GM23338 (cell line): Measurements from ENCODE around the gene TMEM135. TPM values are rescaled to one million over a fixed set of nuclear protein-coding genes. Genes with fewer than 3 reads are reported as not detected.
A peak's percentile ranks its signal among the peaks of the same experiment; 100 is the strongest.

Experiments
- ATAC-seq: fragments of 200-7000 bp; cut with Tn5 transposase; 3 replicates; pipeline ENCODE4 v1.9.1; 2020
- DNase-seq: peaks from one replicate; pipeline ENCODE4 v3.0.0-alpha.2; 2015; ENCODE audit warnings: low spot score
- H2AFZ ChIP-seq: fragments of 200-600 bp; sonication (generic); 2 replicates; pipeline ENCODE4 v1.8.0; 2016; ENCODE audit warnings: antibody characterized with exemption, mild to moderate bottlenecking, moderate library complexity
- H3F3A ChIP-seq: fragments of 200-600 bp; sonication (generic); replicated peaks from 2 replicates; pipeline ENCODE4 v1.8.0; 2017; ENCODE audit warnings: antibody characterized with exemption, mixed run types, low read depth
- H3K27ac ChIP-seq: fragments of 200-600 bp; sonication (generic); 2 replicates; pipeline ENCODE4 v1.6.1; 2016; ENCODE audit warnings: low read depth
- H3K27me3 ChIP-seq: fragments of 200-600 bp; sonication (generic); 2 replicates; pipeline ENCODE4 v1.8.0; 2016; ENCODE audit warnings: mild to moderate bottlenecking, mixed run types, moderate library complexity; ENCODE audit not compliant: insufficient read depth
- H3K36me3 ChIP-seq: fragments of 200-600 bp; sonication (generic); 2 replicates; pipeline ENCODE4 v1.8.0; 2016; ENCODE audit warnings: mild to moderate bottlenecking; ENCODE audit not compliant: insufficient read depth
- H3K4me1 ChIP-seq: fragments of 200-600 bp; sonication (generic); 2 replicates; pipeline ENCODE4 v1.8.0; 2016; ENCODE audit warnings: mild to moderate bottlenecking, moderate library complexity; ENCODE audit not compliant: insufficient read depth
- H3K4me2 ChIP-seq: fragments of 200-600 bp; sonication (generic); 2 replicates; pipeline ENCODE4 v1.7.1; 2017; ENCODE audit warnings: mixed run types
- H3K4me3 ChIP-seq: fragments of 200-600 bp; sonication (generic); 2 replicates; pipeline ENCODE4 v1.6.1; 2016; ENCODE audit warnings: mixed run types
- H3K79me2 ChIP-seq: fragments of 200-600 bp; sonication (generic); replicated peaks from 2 replicates; pipeline ENCODE4 v1.8.0; 2017; ENCODE audit warnings: mild to moderate bottlenecking; ENCODE audit not compliant: insufficient read depth
- H3K9me2 ChIP-seq: fragments of 200-600 bp; sonication (generic); 2 replicates; pipeline ENCODE4 v1.8.0; 2017; ENCODE audit not compliant: insufficient read depth
- H4K20me1 ChIP-seq: fragments of 200-600 bp; sonication (generic); replicated peaks from 2 replicates; pipeline ENCODE4 v1.8.0; 2017; ENCODE audit warnings: mild to moderate bottlenecking; ENCODE audit not compliant: insufficient read depth
- H3K27ac Mint-ChIP-seq: 2 replicates; pipeline ENCODE4 v1.8.0; 2020; ENCODE audit warnings: inconsistent platforms, mild to moderate bottlenecking, moderate library complexity, mixed read lengths
- H3K27me3 Mint-ChIP-seq: 3 replicates; pipeline ENCODE4 v1.8.0; 2022; ENCODE audit warnings: low read depth, mild to moderate bottlenecking, moderate library complexity, mixed read lengths, inconsistent platforms; ENCODE audit not compliant: insufficient read depth, poor library complexity
- H3K36me3 Mint-ChIP-seq: 3 replicates; pipeline ENCODE4 v1.8.0; 2021; ENCODE audit warnings: low read depth, mild to moderate bottlenecking, inconsistent platforms, moderate library complexity, mixed read lengths
- H3K4me1 Mint-ChIP-seq: 3 replicates; pipeline ENCODE4 v1.8.0; 2020; ENCODE audit warnings: mild to moderate bottlenecking, inconsistent platforms, mixed read lengths
- H3K4me3 Mint-ChIP-seq: 3 replicates; pipeline ENCODE4 v1.8.0; 2021; ENCODE audit warnings: moderate library complexity, mild to moderate bottlenecking, inconsistent platforms, mixed read lengths
- H3K9me3 Mint-ChIP-seq: 3 replicates; pipeline ENCODE4 v1.8.0; 2020; ENCODE audit warnings: moderate library complexity, mild to moderate bottlenecking, inconsistent platforms, mixed read lengths
- EZH2 ChIP-seq: fragments of 200-600 bp; sonication (generic); IDR thresholded peaks from one replicate; pipeline ENCODE4 v1.8.0; 2017; ENCODE audit warnings: antibody characterized with exemption, mild to moderate bottlenecking, low read depth; ENCODE audit not compliant: unreplicated experiment
- NANOG ChIP-seq: IDR thresholded peaks from 2 replicates; pipeline ENCODE4 v1.6.1; 2016; ENCODE audit warnings: antibody characterized with exemption, borderline replicate concordance
- STAT1 ChIP-seq: IDR thresholded peaks from one replicate; pipeline ENCODE4 v1.6.1; 2016; ENCODE audit warnings: antibody characterized with exemption; ENCODE audit not compliant: unreplicated experiment
- ZNF331 ChIP-seq: fragments of 250-450 bp; sonication (Bioruptor Pico); IDR thresholded peaks from 2 replicates; pipeline ENCODE4 v1.5.0; 2020; ENCODE audit warnings: low read depth, mild to moderate bottlenecking, moderate library complexity
- ZNF462 ChIP-seq: fragments of 250-450 bp; sonication (Bioruptor Pico); IDR thresholded peaks from 2 replicates; pipeline ENCODE4 v1.5.0; 2020; ENCODE audit warnings: mild to moderate bottlenecking, moderate library complexity
- polyA plus RNA-seq: library from polyadenylated mRNA; unstranded; fragments of >200 nt; fragmentation: Nextera tagmentation; extraction: Ambion mirVana; gene quantifications from 2 replicates; pipeline ENCODE4 v1.2.1, GENCODE V29; 2016
- total RNA-seq: library from RNA; depleted of rRNA; stranded (reverse); fragments of >200 nt; shearing (Covaris generic); gene quantifications from 2 replicates; pipeline ENCODE4 v1.2.3, GENCODE V29; 2014
- TF ChIP-seq, protein P1 (sequence below): IDR thresholded peaks from 2 replicates; pipeline ENCODE4 v1.6.1; 2016; ENCODE audit warnings: antibody characterized with exemption

The TMEM135 gene
- total and polyA plus RNA-seq, 2 experiments from 2014 or later, result 23.4 to 49.9 TPM

DNA sequence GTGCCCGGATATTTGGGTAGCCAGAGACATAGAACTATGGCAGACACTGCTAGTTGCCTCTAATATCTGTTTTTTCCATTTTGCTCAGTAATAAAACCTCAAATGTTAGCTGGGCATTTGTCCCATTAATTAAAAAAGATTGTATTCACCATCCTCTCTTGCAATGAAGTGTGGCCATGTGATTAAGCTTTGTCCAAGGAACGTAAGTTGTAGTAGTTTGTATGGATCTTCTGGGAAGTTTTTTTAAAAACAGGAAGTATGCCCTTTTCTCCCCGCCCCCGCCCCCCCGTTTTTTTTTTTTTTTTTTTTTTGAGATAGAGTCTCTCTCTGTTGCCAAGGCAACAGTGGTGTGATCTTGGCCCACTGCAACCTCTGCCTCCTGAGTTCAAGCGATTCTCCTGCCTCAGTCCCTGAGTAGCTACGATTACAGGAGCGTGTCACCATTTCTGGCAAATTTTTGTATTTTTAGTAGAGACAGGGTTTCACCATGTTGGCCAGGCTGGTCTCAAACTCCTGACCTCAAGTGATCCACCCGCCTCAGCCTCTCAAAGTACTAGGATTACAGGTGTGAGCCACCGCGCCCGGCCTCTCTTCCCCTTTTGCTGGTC lies 1.7 kb upstream of the TMEM135 start:
- peaks cover 52% of the 10 kb centered on the region for H3K4me1 ChIP-seq
- Mint-ChIP-seq H3K4me1 (peaks cover 49% of the 10 kb centered on the region), H3K27ac (no peak overlapping the region), H3K9me3 (no peaks in the 10 kb centered on the region), H3K27me3 (peaks cover 10% of the 10 kb centered on the region), H3K36me3 (no peaks in the 10 kb centered on the region), H3K4me3 (0 out of 3 replicates have a peak overlapping the region, but pooled peaks have one; percentile 95)
- TF ChIP-seq ZNF331 (no peak), EZH2 (no peak), STAT1 (no peak)
- H4K20me1 ChIP-seq, result no peaks in the 10 kb centered on the region; the same call in 1 of the 2 replicates
- 0 out of 2 replicates have a peak, but pooled peaks cover 4% of the 10 kb centered on the region for H3F3A ChIP-seq
- ATAC-seq, result no peak
- peaks cover 28% of the 10 kb centered on the region for H3K79me2 ChIP-seq
- H3K27ac ChIP-seq, result no peak overlapping the region
- DNase-seq, result no peak
- H3K27me3 ChIP-seq, result no peaks in the 10 kb centered on the region
- no peaks in the 10 kb centered on the region for H3K36me3 ChIP-seq
- H3K9me2 ChIP-seq, result no peaks in the 10 kb centered on the region
- H2AFZ ChIP-seq, result no peak overlapping the region; the same call in 1 of the 2 replicates
- no peak overlapping the region for H3K4me3 ChIP-seq
- H3K4me2 ChIP-seq, result peak overlapping the region; percentile 83; the same call in 1 of the 2 replicates

DNA sequence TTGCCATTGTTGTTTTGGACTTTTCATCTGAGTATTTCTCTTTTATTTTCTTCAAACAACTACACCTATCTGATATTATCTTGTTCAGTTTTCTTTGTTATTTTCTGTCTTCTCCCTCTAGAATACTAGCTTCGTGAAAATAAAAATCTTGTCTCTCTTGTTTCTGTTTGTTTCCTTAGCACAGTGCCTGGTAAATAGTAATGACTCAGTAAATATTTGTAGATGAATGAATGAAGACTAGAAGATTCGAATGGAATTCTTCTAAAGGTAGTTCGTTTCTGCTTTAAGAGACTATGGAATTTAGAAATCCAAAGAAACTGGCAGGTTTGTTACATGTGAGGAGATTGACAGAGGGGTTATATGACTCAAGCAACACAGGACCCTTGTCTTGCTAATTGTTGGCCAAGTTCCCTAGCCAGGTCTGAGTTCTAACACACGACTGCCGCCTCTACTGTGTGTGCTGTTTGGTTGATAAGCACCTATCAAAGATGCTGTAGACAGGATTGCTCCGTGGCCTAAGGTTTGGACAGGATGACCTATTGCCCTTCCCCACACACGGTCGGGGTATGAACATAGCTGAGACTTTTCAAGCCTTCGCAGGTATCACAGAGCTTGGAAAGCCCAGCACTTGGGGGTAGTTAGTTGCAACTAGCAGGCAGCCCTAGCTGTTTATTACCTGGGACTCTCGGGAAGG lies 831 bp upstream of the TMEM135 start:
- Histone ChIP-seq H3K4me2 (peak overlapping the region; percentile 83), H3K79me2 (peaks cover 36% of the 10 kb centered on the region), H3K4me1 (peaks cover 60% of the 10 kb centered on the region), H3K36me3 (no peaks in the 10 kb centered on the region), H4K20me1 (no peaks in the 10 kb centered on the region; the same call in 1 of the 2 replicates), H3K27me3 (no peaks in the 10 kb centered on the region), H3F3A (0 out of 2 replicates have a peak, but pooled peaks cover 4% of the 10 kb centered on the region), H3K27ac (peak overlapping the region; percentile 93), H3K9me2 (no peaks in the 10 kb centered on the region), H3K4me3 (peak overlapping the region; percentile 99), H2AFZ (peak overlapping the region; percentile 77)
- H3K27me3 Mint-ChIP-seq, result peaks cover 10% of the 10 kb centered on the region
- DNase-seq (peak; percentile 45), ATAC-seq (peak; percentile 22)
- H3K36me3 Mint-ChIP-seq, result no peaks in the 10 kb centered on the region
- peak overlapping the region; percentile 95 for H3K4me3 Mint-ChIP-seq
- peaks cover 56% of the 10 kb centered on the region for H3K4me1 Mint-ChIP-seq
- H3K9me3 Mint-ChIP-seq, result no peaks in the 10 kb centered on the region
- TF ChIP-seq ZNF462 (no peak), STAT1 (no peak), NANOG (no peak)
- TF ChIP-seq, protein P1, sequence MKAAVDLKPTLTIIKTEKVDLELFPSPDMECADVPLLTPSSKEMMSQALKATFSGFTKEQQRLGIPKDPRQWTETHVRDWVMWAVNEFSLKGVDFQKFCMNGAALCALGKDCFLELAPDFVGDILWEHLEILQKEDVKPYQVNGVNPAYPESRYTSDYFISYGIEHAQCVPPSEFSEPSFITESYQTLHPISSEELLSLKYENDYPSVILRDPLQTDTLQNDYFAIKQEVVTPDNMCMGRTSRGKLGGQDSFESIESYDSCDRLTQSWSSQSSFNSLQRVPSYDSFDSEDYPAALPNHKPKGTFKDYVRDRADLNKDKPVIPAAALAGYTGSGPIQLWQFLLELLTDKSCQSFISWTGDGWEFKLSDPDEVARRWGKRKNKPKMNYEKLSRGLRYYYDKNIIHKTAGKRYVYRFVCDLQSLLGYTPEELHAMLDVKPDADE, result no peak
- peak overlapping the region; percentile 78 for H3K27ac Mint-ChIP-seq
